K562 (cell line): Measurements from ENCODE around the gene EZH1. TPM values are rescaled to one million over a fixed set of nuclear protein-coding genes. Genes with fewer than 3 reads are reported as not detected.

Experiments used
- ATAC-seq: fragments of 200-7000 bp; cut with Tn5 transposase; 3 replicates; pipeline ENCODE4 v1.9.1; 2020; ENCODE audit warnings: moderate library complexity
- BruUV-seq: library from RNA; stranded (reverse); fragments of 400-500 nt; replicated peaks from 2 replicates; lab custom pipeline; 2021; lab: Mats Ljungman, UMichigan
- CTCF ChIA-PET: fragments of 300-600 bp; formaldehyde crosslinking; extraction: SDS; loops from one replicate; lab custom pipeline; 2021; ENCODE audit warnings: low intra/inter-chr PET ratio; lab: Yijun Ruan, JAX
- POLR2A ChIA-PET: fragments of 300-600, 350-650 bp; sonication (Branson Sonifier 250); formaldehyde crosslinking; extraction: SDS; loops from one replicate; lab custom pipeline; 2021; ENCODE audit warnings: antibody characterized with exemption, inconsistent platforms; lab: Yijun Ruan, JAX
- DNase-seq, 4 experiments: peaks; one replicate each; pipeline versions ENCODE4 v3.0.0 to v3.0.0-alpha.2; 2011 to 2018; ENCODE audit warnings: low spot score in 3 of 4, mixed read lengths in 3 of 4; ENCODE audit errors: extremely low read depth in 1 of 4
- FAIRE-seq: peaks from 2 replicates; lab custom pipeline; 2011; peaks lifted over from hg19 to GRCh38; lab: Jason Lieb, UNC
- H2AFZ ChIP-seq: 2 replicates; pipeline ENCODE4 v1.6.0; 2011; ENCODE audit warnings: low read depth, low read length, control low read depth, inconsistent platforms
- H3K27ac ChIP-seq: fragments of 200-600 bp; 3 replicates; pipeline ENCODE4 v1.8.0; 2011; ENCODE audit warnings: low read depth, mild to moderate bottlenecking, control low read depth, inconsistent platforms, low read length, moderate library complexity, mixed read lengths; ENCODE audit errors: extremely low read depth
- H3K27me3 ChIP-seq, 2 experiments: fragments of 300-600 bp in 1 of 2; 2 replicates in 1 of 2; 3 replicates in 1 of 2; pipeline versions ENCODE4 v1.6.0 to v1.8.0; 2011; ENCODE audit warnings: inconsistent platforms in 2 of 2, low read length in 2 of 2, mild to moderate bottlenecking in 1 of 2, mixed read lengths in 1 of 2, moderate library complexity in 1 of 2; ENCODE audit not compliant: control insufficient read depth in 2 of 2, insufficient read depth in 2 of 2
- H3K36me3 ChIP-seq: fragments of 300-600 bp; 3 replicates; pipeline ENCODE4 v1.8.0; 2011; ENCODE audit warnings: mild to moderate bottlenecking, low read length, inconsistent platforms; ENCODE audit not compliant: control insufficient read depth, insufficient read depth
- H3K4me1 ChIP-seq, 2 experiments: fragments of 200-600 bp in 1 of 2; replicated peaks in 1 of 2; 2 replicates in 1 of 2; 3 replicates in 1 of 2; pipeline versions ENCODE4 v1.5.1 to v1.8.0; 2011; ENCODE audit warnings: inconsistent platforms in 2 of 2, low read length in 2 of 2, mild to moderate bottlenecking in 1 of 2, mixed read lengths in 1 of 2, moderate library complexity in 1 of 2; ENCODE audit not compliant: control insufficient read depth in 2 of 2, insufficient read depth in 2 of 2
- H3K4me2 ChIP-seq: 2 replicates; pipeline ENCODE4 v1.6.1; 2011; ENCODE audit warnings: low read length, control low read depth, inconsistent platforms, mixed read lengths; ENCODE audit not compliant: insufficient read depth
- H3K4me3 ChIP-seq: fragments of 200-600 bp; sonication (generic), shearing (Covaris generic); 2 replicates; pipeline ENCODE4 v1.5.1; 2016; ENCODE audit warnings: control low read depth, inconsistent platforms
- H3K79me2 ChIP-seq: fragments of 200-600 bp; 3 replicates; pipeline ENCODE4 v1.8.0; 2011; ENCODE audit warnings: low read length, inconsistent platforms; ENCODE audit not compliant: control insufficient read depth, insufficient read depth
- H3K9ac ChIP-seq, 2 experiments: 2 replicates each; pipeline versions ENCODE4 v1.6.0 to v1.6.1; 2011; ENCODE audit warnings: low read depth in 2 of 2, low read length in 2 of 2, control low read depth in 1 of 2, inconsistent platforms in 1 of 2, mild to moderate bottlenecking in 1 of 2, mixed read lengths in 1 of 2; ENCODE audit not compliant: insufficient read depth in 1 of 2
- H3K9me1 ChIP-seq: one replicate; pipeline ENCODE4 v1.6.0; 2011; ENCODE audit warnings: inconsistent platforms, mild to moderate bottlenecking, low read length, moderate library complexity; ENCODE audit not compliant: control insufficient read depth, insufficient read depth
- H3K9me3 ChIP-seq: replicated peaks from 2 replicates; pipeline ENCODE4 v1.5.1; 2011; ENCODE audit warnings: low read depth, low read length, inconsistent platforms; ENCODE audit not compliant: control insufficient read depth, insufficient read depth
- H4K20me1 ChIP-seq: replicated peaks from 2 replicates; pipeline ENCODE4 v1.6.1; 2011; ENCODE audit warnings: low read length, inconsistent platforms, mixed read lengths; ENCODE audit not compliant: control insufficient read depth, insufficient read depth
- C11orf30 ChIP-seq: fragments of 450-650 bp; IDR thresholded peaks from 2 replicates; pipeline ENCODE4 v1.6.1; 2016; ENCODE audit warnings: low read depth, mild to moderate bottlenecking
- CBFB ChIP-seq: sonication (generic); formaldehyde crosslinking; IDR thresholded peaks from 2 replicates; pipeline ENCODE4 v1.4.0; 2020; ENCODE audit warnings: mild to moderate bottlenecking, missing genetic modification reagents
- CUX1 ChIP-seq: fragments of 200-800 bp; sonication (Bioruptor generic); IDR thresholded peaks from 2 replicates; pipeline ENCODE4 v1.6.1; 2016; ENCODE audit warnings: missing genetic modification characterization, missing compliant biosample characterization
- CXXC5 ChIP-seq: fragments of 250-450 bp; sonication (Bioruptor Pico); IDR thresholded peaks from 2 replicates; pipeline ENCODE4 v1.8.0; 2022; ENCODE audit warnings: inconsistent platforms, mild to moderate bottlenecking, moderate library complexity
- DPF2 ChIP-seq: fragments of 450-650 bp; IDR thresholded peaks from 2 replicates; pipeline ENCODE4 v1.6.1; 2016
- ELK3 ChIP-seq: fragments of 450-650 bp; formaldehyde crosslinking; IDR thresholded peaks from 2 replicates; pipeline ENCODE4 v1.4.0; 2020; ENCODE audit warnings: mild to moderate bottlenecking
- EWSR1 ChIP-seq: fragments of 450-650 bp; IDR thresholded peaks from 2 replicates; pipeline ENCODE4 v1.6.1; 2018; ENCODE audit warnings: borderline replicate concordance, mild to moderate bottlenecking, low read depth, moderate library complexity; ENCODE audit not compliant: partially characterized antibody
- GTF2F1 ChIP-seq: IDR thresholded peaks from 2 replicates; pipeline ENCODE4 v1.6.1; 2011; ENCODE audit warnings: low read depth, low read length, improper control_type of control experiment
- HINFP ChIP-seq: fragments of 450-650 bp; conservative IDR thresholded peaks from 2 replicates; pipeline ENCODE4 v1.6.1; 2016; ENCODE audit warnings: missing genetic modification characterization, low read depth, mild to moderate bottlenecking, control low read depth, missing compliant biosample characterization
- MAFG ChIP-seq: fragments of 450-650 bp; conservative IDR thresholded peaks from 2 replicates; pipeline ENCODE4 v1.6.1; 2016; ENCODE audit warnings: missing genetic modification characterization, missing compliant biosample characterization
- MAFK ChIP-seq: IDR thresholded peaks from 2 replicates; pipeline ENCODE4 v1.6.1; 2011; ENCODE audit warnings: low read length, improper control_type of control experiment
- NCOA1 ChIP-seq: fragments of 450-650 bp; IDR thresholded peaks from 2 replicates; pipeline ENCODE4 v1.6.1; 2016; ENCODE audit warnings: low read depth
- RAD51 ChIP-seq: fragments of 450-650 bp; IDR thresholded peaks from 2 replicates; pipeline ENCODE4 v1.7.1; 2016; ENCODE audit warnings: low read depth, mild to moderate bottlenecking, borderline replicate concordance
- SAFB ChIP-seq: fragments of 200-400 bp; formaldehyde crosslinking; IDR thresholded peaks from 2 replicates; pipeline ENCODE4 v1.6.1; 2017; ENCODE audit warnings: low read depth, low read length, borderline replicate concordance
- SOX6 ChIP-seq: fragments of 450-650 bp; IDR thresholded peaks from 2 replicates; pipeline ENCODE4 v1.6.1; 2014; ENCODE audit warnings: mild to moderate bottlenecking
- ZFP36 ChIP-seq: fragments of 150-350 bp; IDR thresholded peaks from 2 replicates; pipeline ENCODE4 v1.6.1; 2018; ENCODE audit warnings: low read length, low read depth; ENCODE audit not compliant: partially characterized antibody
- ZNF121 ChIP-seq: sonication (generic); formaldehyde crosslinking; conservative IDR thresholded peaks from 2 replicates; pipeline ENCODE4 v1.8.0; 2022; ENCODE audit warnings: missing genetic modification reagents
- ZNF316 ChIP-seq: fragments of 450-650 bp; IDR thresholded peaks from 2 replicates; pipeline ENCODE4 v1.6.1; 2016
- WGBS: fragments of 100-300 bp; shearing (Covaris generic); methylation state at CpG from one replicate; pipeline ENCODE4 v1.1.6; 2016; ENCODE audit warnings: low coverage, mixed read lengths; ENCODE audit not compliant: insufficient coverage; ENCODE audit errors: missing lambda C conversion rate; 5-methylcytosine and 5-hydroxymethylcytosine counted together
- in situ Hi-C: fragments of 300-500 bp; cut with MboI; formaldehyde crosslinking; loops from 4 replicates; pipeline ENCODE4 v1.15.0; 2018; ENCODE audit warnings: inconsistent platforms, mixed read lengths
- intact Hi-C: fragments of 100-400 bp; cut with micrococcal nuclease; formaldehyde crosslinking; loops from 2 replicates; pipeline ENCODE4 v1.14.2; 2022
- polyA plus RNA-seq, 8 experiments: library from polyadenylated mRNA; depleted of rRNA in 4 of 8; stranded (reverse) in 5 of 8; unstranded in 3 of 8; fragments of >200 nt; fragmentation: Nextera tagmentation in 2 of 8; fragmentation: Illumina TruSeq in 1 of 8; extraction: Ambion mirVana in 2 of 8; extraction: Trizol in 1 of 8; gene quantifications; 2 replicates each; pipeline versions ENCODE4 v1.2.1 to v1.2.3, GENCODE V29; 2011 to 2014; ENCODE audit warnings: inconsistent platforms in 1 of 8, missing spikeins in 1 of 8
- total RNA-seq, 7 experiments: library from RNA; depleted of rRNA in 6 of 7; stranded (reverse); fragments of >200 nt in 6 of 7; fragmentation: Illumina TruSeq in 2 of 7; extraction: Trizol in 2 of 7; gene quantifications; 2 replicates each; pipeline versions ENCODE4 v1.2.1 to v1.2.3, GENCODE V29; 2011 to 2021; ENCODE audit warnings: low replicate concordance in 1 of 7

Gene EZH1
- total and polyA plus RNA-seq, 9 of the 15 experiments (the other 6 are each of a cell fraction or from before 2014, with no cell fraction given) = 8.6 to 40.8 (median 22.9) TPM

DNA sequence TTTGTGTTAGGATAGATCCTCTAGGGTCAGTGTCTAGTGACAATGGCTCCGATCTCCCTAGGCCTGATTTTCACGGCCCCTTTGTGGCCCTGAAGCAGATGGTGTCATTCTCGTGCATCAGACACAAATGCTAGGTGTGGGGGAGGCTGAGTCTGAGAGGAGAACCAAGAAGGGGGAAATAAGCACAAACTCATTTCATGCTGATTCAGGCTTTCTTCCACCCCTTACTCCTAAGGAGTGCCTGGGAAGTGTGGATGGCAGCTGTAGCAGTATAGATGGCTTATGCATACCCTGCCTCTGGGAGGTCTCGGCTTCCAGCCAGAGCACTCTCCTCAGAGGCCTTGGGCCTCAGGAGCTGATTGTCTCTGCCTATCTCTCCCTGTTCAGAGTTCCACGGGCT is 33.7 kb upstream of the EZH1 start:
- peak overlapping the region; percentile 82 to 98; a peak in 3 of 4 replicates for H3K9ac ChIP-seq
- H3K9me3 ChIP-seq = no peaks in the 10 kb centered on the region
- POLR2A ChIA-PET = interaction anchor here (0.6 to 1.5 kb wide), 5 partner anchors 8 to 350 kb away, joined by 3 to 6 read pairs (median 3); no protein-coding TSS in a partner anchor
- no peak for FAIRE-seq
- no TSS peak for BruUV-seq
- no peak overlapping the region for H3K4me2 ChIP-seq
- H3K4me3 ChIP-seq = no peak overlapping the region
- peaks cover 61% of the 10 kb centered on the region for H3K36me3 ChIP-seq
- H4K20me1 ChIP-seq = no peaks in the 10 kb centered on the region
- H3K79me2 ChIP-seq = peaks cover 50% of the 10 kb centered on the region
- in situ Hi-C loops (no loop called here), intact Hi-C loops (no loop called here)
- H3K9me1 ChIP-seq = no peaks in the 10 kb centered on the region
- CTCF ChIA-PET = no interaction called here
- WGBS = 44% methylated on average over 5 of the region's 5 CpGs
- no peak for ATAC-seq
- H3K4me1 ChIP-seq = peaks cover 61 to 68% of the 10 kb centered on the region in 2 experiments
- no peak overlapping the region for H2AFZ ChIP-seq
- H3K27ac ChIP-seq = peak overlapping the region; percentile 85
- DNase-seq = peak in 1 of 4 experiments; percentile 49
- H3K27me3 ChIP-seq = no peaks in the 10 kb centered on the region
- TF ChIP-seq ZFP36 (no peak), SAFB (no peak), CUX1 (CRISPR knock-in tag) (no peak), ELK3 (CRISPR knock-in tag) (no peak), DPF2 (0 out of 2 replicates have a peak, but pooled peaks have one; percentile 25), ZNF121 (CRISPR knock-in tag) (no peak), EWSR1 (no peak), GTF2F1 (no peak), HINFP (tag) (no peak), NCOA1 (no peak), MAFK (peak; percentile 60), C11orf30 (peak; percentile 90), RAD51 (no peak), CBFB (no peak), MAFG (tag) (peak; percentile 57), CXXC5 (CRISPR knock-in tag) (no peak), SOX6 (no peak), ZNF316 (peak; percentile 95)
